HG03520 (cell line): ENCODE data around the gene IL9R.
"Not testable (repeated sequence)": the region's sequence is repeated elsewhere in the genome, so short reads cannot be mapped to it uniquely, and the experiment has no call there.

ENCODE experiments used
- ATAC-seq: cut with Tn5 transposase; IDR thresholded peaks from one replicate; pipeline ENCODE4 v1.9.1; 2021; ENCODE audit warnings: mild to moderate bottlenecking, moderate library complexity; ENCODE audit not compliant: unreplicated experiment

Gene IL9R

DNA sequence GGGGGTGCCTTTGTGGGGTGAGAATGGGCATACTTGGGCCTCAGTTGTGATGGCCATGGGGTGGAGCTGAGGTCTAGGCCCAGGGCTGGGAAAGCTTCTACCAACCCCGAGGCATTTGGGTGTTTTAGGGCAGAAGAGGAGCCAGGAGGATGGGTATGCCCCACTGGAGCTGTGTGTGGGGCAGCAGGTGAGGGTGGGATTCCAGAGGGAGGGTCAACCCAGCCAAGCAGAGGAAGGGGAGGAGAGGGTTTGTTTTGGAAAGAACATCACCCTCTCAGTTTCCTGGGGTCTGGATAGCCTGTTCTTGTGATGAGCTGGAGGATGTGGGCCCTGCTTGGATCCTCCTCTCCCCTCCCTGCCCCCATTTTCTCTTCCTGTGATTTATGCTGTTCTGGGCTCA, 620 bp downstream of the IL9R start:
- no peak for ATAC-seq

DNA sequence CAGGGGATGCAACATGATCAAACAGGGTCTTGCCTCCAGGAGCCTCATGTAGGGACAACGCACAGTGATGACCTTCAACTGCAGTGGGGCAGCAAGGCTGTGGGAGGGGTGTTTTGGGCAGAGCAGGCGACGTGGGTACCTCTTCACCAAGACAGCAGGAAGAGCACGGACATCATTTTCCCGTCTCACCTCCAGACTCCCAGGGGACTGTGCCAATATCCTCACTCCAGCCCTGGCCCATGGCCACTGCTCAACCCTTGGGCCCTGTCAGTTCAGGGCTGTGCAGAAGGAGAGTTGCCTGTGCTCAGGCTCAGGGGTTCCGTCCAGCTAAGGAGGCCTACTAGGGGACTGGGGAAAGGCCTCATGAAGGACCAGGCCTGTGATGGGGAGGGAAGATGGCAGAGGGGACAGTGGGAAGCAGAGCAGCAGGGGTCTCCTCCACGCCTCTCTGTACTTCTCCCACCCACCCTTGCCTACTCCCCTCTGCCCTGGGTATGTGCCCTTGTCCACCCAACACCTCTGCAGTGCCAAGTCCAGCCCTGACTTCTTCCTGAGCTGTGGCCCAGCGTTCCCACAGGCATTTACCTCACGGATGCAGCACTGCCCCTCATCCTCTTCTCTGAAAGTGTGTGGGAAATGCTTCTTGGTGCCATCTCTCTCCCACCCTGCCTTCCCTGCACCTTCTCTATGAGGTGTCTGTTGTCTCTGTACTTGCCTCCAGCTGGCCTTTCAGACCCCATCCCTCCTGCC, 1.4 kb downstream of the IL9R start:
- no peak for ATAC-seq

DNA sequence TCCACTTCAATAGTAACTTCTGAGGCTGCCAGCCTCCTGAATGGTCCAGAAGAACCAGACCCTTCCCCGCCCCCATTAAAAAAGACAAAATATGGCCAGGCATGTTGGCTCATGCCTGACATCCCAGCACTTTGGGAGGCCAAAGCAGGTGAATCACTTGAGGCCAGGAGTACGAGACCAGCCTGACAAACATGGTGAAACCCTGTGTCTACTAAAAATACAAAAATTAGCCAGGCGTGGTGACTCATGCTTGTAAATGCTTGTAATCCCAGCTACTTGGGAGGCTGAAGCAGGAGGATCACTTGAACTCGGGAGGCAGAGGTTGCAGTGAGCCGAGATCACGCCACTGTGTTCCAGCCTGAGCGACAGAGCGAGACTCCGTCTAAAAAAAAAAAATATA, 2.3 kb downstream of the IL9R start:
- not testable (repeated sequence) for ATAC-seq

DNA sequence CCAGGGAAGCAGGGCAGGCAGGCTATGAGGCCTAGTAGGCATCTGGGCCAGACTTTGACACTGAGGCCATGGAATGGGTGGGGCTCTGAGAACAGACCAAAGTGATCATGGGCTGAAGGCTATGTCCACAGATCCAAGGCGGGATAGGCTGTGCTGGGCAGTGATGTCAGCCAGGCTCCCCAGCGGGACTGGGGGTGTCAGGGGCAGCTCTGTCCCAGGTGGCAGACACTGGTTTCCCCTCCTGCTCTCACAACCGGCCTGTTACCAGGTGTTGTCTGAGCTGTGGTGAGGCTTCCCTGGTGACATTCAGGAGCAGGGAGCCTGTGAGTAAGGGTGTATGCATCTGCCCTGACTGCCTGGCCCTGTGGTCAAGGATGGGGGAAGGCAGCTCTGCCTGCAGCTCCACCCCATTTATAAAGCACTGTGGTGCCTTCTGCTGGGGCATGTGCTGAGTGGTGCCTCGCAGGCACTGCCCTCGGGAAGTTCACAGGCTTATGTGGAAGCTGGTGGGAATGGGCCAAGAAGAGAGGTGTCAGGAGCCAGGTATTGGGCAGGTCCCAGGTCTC, 2.9 kb downstream of the IL9R start:
- ATAC-seq: no peak

DNA sequence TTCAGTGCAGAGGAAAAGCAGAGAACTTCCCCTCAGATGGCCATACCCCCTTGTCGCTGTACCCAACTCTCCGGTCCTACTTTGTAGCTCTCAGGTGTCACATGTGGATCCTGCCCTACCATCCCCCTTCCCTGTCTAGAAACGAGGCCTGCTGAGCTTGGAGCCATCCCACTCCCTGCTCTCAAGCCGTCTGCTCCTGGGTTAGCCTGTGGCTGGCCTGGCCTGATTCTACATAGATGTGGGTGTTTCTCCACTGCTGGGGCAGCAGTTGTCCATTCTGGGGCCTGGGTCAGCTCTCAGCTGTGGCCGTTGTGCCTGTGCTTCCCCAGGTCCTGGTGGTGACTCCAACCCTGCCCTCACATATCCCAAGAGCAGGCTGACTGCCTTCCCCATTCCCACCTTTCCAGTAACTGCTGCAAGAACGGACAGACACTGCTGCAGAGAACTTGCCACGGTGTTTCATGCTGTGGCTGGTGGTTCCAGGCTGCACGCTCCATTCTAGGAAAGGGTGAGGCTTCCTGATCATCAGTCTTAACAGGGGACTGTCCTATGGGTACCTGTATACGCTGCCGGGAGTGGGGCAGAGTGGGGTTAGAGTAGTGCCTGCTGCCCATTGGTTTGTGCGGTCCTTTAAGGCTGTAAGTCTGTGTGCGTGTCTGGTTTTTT, 3.6 kb downstream of the IL9R start:
- ATAC-seq: no peak

DNA sequence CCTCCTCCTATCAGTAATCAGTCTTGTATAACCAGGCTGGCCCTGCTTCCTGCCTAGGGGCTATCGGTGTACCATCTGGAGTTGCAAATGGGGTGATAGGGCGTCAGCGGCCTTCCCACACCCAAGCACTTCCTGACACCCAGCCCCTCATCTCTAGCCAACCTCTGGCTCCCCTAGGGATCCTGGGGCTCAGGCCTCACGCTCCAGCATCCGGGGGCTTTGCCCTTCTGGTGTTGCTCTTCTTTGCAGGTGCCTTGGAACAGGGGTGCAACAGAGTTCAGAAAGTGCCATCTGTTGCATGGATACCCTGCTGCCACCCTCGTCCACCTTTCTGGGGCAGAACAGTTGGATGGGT, 4.1 kb downstream of the IL9R start:
- ATAC-seq: no peak

DNA sequence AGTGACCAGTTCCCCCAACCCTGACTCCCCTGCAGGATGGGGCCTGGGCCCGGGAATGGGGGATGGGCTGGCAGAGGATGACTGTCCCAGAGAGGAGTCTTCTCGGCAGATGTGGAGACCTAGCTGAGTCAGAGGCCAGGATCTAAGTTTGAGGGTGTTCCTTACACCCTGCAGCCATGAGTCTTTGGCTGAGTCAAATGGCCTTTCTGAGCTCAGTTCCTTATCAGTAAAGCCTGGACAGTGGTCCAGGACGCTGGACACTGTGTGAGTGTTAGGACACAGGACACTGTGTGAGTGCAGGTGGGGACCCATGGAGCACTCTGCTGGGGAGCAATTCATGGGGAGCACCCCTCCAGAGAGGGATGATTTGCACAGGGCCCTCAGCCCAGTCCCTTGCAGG, 5.0 kb downstream of the IL9R start:
- ATAC-seq: no peak

DNA sequence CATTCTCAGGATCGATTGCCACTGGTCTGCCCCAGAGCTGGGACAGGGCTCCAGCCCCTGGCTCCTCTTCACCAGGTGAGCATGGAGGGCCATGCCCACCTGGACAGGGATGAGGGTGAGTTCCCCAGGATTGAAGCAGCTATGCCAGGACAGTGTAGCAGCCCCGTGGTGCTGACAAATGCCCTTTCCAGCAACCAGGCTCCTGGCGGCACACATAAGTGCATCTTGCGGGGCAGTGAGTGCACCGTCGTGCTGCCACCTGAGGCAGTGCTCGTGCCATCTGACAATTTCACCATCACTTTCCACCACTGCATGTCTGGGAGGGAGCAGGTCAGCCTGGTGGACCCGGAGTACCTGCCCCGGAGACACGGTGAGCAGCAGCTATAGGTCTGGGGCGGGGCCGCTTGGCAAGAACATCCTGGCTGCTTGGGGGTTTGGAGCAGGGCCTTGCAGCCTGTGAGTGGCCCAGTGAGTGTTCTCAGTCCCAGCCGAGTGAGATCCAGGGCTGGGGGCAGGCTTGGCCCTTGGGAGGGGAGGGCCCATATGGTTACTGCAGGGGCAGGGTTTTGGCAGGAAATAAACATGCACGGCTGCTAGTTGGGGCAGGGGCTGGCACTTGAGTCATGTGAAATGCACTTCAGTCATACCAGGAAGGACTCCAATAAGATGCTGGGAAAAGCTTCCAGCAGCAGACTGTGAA, 6.1 kb downstream of the IL9R start:
- no peak for ATAC-seq

DNA sequence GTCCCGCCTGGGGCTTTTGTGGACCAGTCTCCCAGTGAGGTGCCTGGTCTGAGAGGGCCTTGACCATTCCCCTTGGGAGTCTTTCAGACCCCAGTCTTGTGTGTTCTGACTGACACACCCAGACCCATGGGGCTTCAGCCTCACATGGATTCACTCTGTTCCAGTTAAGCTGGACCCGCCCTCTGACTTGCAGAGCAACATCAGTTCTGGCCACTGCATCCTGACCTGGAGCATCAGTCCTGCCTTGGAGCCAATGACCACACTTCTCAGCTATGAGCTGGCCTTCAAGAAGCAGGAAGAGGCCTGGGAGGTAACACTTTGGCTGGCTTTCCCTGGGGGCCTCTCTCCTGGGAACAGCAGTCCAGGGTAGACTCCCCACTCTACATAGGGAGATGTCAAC, 6.8 kb downstream of the IL9R start:
- ATAC-seq: no peak

DNA sequence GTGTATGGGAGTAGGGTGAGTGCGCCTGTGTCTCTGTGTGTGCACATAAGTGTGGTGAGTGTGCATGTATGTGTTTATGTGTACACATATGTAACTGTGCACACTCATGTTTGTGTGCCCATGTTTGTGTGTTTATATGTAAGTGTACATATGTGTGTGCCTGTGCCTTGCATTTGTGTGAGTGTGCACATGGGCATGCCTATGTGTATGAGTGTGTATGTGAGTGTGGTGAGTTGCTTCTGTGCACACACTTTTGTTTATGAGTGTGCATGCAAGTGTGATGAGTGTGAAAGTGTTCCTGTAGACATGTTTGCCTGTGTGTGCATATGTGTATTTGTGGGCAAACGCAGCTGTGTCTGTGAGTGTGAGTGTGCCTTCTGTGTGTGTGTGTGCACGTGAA, 7.2 kb downstream of the IL9R start:
- ATAC-seq: no peak

DNA sequence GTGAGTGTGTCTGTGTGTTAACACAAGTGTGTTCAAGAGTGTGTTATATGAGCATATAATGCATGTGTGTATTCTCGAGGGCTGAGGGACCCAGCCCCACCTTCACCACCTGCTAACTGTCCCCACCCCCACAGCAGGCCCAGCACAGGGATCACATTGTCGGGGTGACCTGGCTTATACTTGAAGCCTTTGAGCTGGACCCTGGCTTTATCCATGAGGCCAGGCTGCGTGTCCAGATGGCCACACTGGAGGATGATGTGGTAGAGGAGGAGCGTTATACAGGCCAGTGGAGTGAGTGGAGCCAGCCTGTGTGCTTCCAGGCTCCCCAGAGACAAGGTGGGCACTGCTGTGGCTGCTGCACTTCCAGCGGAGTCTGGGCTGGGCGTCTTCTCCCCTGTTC, 7.6 kb downstream of the IL9R start:
- ATAC-seq: no peak

DNA sequence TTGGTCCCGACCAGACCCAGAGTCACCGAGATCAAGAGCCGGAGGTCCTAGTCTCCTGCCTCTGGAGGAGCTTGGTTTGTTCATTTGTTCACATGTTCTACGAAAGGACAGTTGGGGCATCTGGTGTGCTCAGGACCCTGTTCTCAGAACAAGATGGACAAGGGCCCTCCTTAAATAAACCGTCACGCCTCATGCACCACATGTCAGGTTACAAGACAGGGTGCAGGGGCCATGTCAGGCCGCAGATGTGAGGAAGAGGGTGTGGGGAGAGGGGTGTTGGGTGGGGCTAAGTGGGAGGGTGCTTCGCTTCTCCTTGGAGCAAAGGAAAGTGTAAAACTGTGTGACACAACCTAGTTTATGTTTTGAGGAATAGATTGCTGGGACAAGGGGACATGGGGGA, 9.0 kb downstream of the IL9R start:
- not testable (repeated sequence) for ATAC-seq

DNA sequence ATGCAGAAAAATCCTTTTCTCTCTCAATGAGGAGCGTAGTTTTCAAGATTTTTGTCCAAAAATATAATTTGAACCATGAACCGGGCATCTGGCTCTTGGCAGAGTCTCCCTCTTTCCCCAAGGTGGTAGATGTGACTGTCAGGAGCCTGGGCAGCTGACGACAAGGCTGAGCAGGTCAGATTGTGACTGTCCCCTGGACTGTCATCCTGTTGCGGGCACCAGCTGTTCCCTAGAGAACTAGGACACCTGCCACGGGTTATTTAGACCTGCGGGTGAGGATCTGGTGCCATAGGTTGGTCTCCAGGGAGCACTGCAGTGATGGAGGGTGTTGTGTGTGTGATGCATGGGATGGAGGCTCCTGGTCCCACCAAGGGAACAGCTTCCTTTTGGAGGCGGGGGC, 10.9 kb downstream of the IL9R start:
- ATAC-seq: not testable (repeated sequence)

DNA sequence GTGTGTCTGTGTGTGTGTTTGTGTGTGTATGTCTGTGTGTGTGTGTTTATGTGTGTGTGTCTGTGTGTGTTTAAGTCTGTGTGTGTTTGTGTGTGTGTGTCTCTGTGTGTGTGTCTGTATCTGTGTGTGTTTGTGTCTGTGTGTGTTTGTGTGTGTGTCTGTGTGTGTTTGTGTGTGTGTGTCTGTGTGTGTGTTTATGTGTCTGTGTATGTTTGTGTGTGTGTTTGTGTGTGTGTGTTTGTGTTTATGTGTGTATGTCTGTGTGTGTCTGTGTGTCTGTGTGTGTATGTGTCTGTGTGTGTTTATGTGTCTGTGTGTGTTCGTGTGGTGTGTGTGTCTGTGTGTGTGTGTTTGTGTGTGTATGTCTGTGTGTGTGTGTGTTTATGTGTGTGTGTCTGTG, 11.4 kb downstream of the IL9R start:
- no peak for ATAC-seq

DNA sequence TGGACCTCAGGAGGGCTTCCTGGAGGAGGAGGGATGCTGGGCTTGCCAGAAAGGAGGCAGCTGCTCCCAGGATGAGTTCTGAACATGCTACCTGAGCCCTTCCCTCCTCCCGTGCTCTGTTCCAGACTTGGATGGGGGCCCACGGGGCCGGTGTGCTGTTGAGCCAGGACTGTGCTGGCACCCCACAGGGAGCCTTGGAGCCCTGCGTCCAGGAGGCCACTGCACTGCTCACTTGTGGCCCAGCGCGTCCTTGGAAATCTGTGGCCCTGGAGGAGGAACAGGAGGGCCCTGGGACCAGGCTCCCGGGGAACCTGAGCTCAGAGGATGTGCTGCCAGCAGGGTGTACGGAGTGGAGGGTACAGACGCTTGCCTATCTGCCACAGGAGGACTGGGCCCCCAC, 12.2 kb downstream of the IL9R start:
- not testable (repeated sequence) for ATAC-seq

DNA sequence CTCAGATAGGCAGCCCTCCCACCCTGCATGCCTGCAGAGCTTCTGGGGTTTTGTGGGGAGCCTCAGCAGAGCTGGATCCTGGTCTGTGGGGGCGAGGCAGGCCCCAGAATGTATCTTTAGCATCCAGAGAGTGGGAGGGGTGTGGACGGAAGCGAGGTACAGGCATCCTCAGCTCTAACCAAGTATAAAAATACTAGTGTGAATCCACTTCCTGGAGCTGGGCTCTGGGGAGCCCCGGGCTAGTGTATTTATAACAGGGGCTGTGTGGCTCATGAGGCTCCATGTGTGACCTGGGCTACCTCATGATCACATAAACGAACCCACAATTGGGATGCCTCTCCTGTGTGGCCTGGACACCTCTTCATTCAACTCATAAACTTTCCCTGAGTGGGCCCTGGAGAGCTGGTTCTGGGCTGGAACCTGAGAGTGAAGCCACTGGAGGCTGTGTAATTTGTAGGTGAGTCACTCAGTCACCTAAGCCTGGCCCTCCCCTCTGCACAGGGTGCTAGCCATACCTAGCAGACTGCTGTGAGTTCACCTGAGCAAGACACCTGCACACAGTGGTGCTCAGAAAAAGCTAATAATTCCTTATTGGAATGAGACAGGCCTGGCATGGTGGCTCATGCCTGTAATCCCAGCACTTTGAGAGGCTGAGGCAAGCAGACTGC, 15.9 kb downstream of the IL9R start:
- ATAC-seq: peak; percentile 60

DNA sequence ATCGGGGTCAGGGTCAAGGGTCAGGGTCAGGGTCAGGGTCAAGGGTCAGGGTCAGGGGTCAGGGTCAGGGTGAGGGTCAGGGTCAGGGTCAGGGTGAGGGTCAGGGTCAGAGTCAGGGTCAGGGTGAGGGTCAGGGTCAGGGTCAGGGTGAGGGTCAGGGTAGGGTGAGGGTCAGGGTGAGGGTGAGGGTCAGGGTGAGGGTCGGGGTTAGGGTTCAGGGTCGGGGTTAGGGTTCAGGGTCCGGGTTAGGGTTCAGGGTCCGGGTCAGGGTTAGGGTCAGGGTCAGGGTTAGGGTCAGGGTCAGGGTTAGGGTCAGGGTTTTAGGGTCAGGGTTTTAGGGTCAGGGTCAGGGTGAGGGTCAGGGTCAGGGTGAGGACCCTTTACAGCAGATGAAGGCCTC, 22.4 kb downstream of the IL9R start:
- not testable (repeated sequence) for ATAC-seq

DNA sequence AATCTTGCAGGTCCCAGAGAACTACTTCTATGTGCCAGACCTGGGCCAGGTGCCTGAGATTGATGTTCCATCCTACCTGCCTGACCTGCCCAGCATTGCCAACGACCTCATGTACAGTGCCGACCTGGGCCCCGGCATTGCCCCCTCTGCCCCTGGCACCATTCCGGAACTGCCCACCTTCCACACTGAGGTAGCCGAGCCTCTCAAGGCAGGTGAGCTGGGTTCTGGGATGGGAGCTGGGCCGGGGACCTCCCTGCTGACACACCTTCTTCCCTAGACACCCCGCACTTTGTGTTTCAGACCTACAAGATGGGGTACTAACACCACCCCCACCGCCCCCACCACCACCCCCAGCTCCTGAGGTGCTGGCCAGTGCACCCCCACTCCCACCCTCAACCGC, 25.5 kb downstream of the IL9R start:
- ATAC-seq: not testable (repeated sequence)

DNA sequence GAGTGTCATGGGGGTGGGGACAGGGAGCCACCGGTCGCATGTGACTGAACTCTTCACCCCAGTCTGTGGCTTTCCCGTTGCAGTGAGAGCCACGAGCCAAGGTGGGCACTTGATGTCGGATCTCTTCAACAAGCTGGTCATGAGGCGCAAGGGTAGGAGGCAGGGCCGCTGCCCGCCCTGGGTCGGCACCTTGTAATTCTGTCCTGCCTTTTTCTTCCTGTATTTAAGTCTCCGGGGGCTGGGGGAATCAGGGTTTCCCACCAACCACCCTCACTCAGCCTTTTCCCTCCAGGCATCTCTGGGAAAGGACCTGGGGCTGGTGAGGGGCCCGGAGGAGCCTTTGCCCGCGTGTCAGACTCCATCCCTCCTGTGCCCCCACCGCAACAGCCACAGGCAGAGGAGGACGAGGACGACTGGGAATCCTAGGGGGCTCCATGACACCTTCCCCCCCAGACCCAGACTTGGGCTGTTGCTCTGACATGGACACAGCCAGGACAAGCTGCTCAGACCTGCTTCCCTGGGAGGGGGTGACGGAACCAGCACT, 27.5 kb downstream of the IL9R start:
- ATAC-seq: not testable (repeated sequence)

DNA sequence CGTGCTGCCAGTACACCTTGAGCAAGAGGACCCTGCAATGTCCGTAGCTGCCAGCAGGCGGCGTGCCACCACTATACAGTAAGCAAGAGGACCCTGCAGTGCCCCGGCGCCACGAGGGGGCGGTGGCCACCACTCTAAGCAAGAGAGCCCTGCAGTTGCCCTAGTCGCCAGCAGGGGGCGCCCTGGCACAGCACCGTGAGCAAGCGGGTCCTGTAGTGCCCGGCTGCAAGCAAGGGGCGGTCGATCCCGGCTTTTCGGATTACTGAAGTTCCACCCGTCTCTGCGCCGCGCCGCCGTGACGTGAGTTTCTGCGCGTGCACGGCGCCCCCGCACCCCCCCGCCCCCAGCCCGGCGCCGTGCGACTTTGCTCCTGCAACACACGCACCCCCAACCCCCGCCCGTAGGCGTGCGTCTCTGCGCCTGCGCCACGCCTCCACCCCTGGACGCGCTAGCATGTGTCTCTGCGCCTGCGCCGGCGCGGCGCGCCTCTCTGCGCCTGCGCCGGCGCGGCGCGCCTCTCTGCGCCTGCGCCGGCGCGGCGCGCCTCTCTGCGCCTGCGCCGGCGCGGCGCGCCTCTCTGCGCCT, 31.2 kb downstream of the IL9R start:
- ATAC-seq: not testable (repeated sequence)

DNA sequence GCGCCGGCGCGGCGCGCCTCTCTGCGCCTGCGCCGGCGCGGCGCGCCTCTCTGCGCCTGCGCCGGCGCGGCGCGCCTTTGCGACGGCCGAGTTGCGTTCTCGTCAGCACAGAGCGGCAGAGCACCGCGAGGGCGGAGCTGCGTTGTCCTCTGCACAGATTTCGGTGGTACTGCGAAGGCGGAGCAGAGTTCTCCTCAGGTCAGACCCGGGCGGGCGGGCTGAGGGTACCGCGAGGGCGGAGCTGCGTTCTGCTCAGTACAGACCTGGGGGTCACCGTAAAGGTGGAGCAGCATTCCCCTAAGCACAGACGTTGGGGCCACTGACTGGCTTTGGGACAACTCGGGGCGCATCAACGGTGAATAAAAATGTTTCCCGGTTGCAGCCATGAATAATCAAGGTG, 31.8 kb downstream of the IL9R start:
- ATAC-seq: not testable (repeated sequence)
